ENCODE measurements around the gene KRTAP5-10.
"Not testable (repeated sequence)": the region's sequence is repeated elsewhere in the genome, so short reads cannot be mapped to it uniquely, and the experiment has no call there.

The KRTAP5-10 gene

GRCh38 chr11:71611218-71611910 lies 46.0 kb downstream of the KRTAP5-10 start:
- not testable (repeated sequence) for DNase-seq (ENCODE audit: low spot score)

GRCh38 chr11:71613931-71614330 lies 48.6 kb downstream of the KRTAP5-10 start:
- DNase-seq (ENCODE audit: low spot score), result not testable (repeated sequence)

GRCh38 chr11:71614366-71614917 lies 49.1 kb downstream of the KRTAP5-10 start:
- DNase-seq (ENCODE audit: low spot score), result not testable (repeated sequence)

- DNase-seq (ENCODE audit: low spot score), result not testable (repeated sequence)
These were observed 49.6 kb downstream of the KRTAP5-10 start for GRCh38 chr11:71615003-71615402.

All from HuH-7 (cell line).